Measurements from ENCODE around the gene NAALADL1.

The NAALADL1 gene, protein sequence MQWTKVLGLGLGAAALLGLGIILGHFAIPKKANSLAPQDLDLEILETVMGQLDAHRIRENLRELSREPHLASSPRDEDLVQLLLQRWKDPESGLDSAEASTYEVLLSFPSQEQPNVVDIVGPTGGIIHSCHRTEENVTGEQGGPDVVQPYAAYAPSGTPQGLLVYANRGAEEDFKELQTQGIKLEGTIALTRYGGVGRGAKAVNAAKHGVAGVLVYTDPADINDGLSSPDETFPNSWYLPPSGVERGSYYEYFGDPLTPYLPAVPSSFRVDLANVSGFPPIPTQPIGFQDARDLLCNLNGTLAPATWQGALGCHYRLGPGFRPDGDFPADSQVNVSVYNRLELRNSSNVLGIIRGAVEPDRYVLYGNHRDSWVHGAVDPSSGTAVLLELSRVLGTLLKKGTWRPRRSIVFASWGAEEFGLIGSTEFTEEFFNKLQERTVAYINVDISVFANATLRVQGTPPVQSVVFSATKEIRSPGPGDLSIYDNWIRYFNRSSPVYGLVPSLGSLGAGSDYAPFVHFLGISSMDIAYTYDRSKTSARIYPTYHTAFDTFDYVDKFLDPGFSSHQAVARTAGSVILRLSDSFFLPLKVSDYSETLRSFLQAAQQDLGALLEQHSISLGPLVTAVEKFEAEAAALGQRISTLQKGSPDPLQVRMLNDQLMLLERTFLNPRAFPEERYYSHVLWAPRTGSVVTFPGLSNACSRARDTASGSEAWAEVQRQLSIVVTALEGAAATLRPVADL

GRCh38 chr11:65058419-65059054 lies at the start of gene NAALADL1:
NAALADL1 (minus strand) TSS chr11:65058553; CDS start chr11:65058521, 32 bp downstream.
- DNase-seq: no peak

DNA sequence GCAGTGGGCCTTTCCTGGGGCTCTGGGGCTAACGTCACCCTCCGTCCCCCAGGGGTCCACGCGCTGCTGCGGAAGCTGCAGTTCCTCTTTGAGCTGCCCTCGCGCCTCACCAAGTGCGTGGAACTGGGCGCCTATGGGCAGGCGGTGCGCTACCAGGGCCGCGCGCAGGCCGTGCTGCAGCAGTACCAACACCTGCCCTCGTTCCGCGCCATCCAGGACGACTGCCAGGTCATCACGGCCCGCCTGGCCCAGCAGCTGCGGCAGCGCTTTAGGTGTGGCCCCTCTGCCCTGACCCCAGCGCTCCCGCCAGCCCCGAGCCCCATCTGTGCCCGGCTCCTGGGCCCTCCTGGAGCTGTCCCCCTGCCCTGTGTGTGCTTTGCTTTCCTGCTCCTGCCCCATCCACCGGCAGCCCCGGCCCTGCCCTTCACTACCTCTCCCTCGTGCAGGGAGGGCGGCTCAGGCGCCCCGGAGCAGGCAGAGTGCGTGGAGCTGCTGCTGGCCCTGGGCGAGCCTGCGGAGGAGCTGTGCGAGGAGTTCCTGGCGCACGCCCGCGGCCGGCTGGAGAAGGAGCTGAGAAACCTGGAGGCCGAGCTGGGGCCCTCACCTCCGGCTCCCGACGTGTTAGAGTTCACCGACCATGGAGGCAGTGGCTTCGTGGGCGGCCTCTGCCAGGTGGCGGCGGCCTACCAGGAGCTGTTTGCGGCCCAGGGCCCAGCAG lies 49.6 kb upstream of the NAALADL1 start:
- no peak for DNase-seq

DNA sequence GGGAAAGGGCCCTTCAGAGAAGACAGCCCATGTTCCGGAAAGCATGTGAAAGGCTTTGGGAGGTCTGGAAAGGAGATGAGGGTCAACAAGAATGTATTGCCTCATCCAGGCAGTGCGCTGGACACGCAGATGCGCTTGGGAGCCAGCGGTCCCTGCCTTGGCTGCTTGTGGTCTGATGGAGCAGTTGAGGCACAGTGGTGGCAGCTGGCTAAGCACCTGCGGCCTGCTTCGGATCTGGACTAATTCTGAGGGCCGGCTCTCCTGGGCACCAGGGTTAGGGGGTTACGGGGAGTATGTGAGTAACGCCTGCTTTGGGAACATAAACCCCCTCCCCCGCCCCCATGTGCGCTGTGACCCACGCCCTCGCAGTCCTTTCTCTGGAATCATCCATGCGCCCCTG lies 48.7 kb upstream of the NAALADL1 start:
- DNase-seq: no peak

- DNase-seq: no peak
Observed at GRCh38 chr11:65104628-65105027, 46.3 kb upstream of the NAALADL1 start.

- no peak for DNase-seq
Observed at GRCh38 chr11:65103476-65103875, 45.1 kb upstream of the NAALADL1 start.

GRCh38 chr11:65102142-65103095 lies 44.1 kb upstream of the NAALADL1 start:
- no peak for DNase-seq

DNA sequence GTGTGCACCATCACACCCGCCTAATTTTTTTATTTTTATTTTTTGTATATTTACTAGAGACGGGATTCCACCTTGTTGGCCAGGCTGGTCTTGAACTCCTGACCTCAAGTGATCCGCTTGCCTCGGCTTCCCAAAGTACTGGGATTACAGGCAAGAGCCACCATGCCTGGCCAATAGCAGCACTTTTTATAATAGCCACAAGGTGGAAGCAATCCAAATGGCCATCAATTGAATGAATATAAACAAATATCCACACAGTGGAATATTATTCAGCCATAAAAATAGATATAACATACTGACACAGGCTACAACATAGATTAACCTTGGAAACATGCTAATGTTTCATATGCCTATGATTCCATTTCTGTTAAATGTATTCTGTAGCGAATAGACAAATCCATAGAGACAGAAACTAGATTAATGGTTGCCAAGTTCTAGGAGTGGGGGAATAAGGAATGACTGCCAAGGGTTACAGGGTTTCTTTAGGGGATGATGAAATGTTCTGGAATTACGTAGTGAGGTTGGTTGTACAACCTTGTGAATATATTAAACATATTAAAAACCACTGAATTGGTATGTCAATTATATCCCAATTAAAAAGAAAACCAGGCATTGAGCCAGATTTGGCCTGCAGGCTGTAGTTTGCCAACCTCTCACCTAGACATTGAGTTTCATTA lies 42.5 kb upstream of the NAALADL1 start:
- DNase-seq: peak; percentile 20

DNA sequence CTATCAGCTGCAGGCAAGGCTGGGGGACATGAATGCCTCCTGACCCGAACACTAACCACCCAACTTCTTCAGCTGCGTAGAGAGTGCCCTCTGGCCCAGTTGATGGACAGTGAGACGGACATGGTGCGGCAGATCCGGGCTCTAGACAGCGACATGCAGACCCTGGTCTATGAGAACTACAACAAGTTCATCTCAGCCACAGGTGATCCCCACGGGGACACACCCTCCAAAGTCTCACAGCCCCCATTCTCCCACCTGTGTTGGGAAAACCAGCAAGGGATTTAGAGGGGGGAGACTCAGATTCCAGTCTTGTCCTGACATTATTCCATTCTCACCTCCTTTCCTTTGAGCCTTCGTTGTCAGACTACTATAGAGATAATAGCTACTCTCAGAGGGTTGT lies 38.6 kb upstream of the NAALADL1 start:
- DNase-seq: no peak

DNA sequence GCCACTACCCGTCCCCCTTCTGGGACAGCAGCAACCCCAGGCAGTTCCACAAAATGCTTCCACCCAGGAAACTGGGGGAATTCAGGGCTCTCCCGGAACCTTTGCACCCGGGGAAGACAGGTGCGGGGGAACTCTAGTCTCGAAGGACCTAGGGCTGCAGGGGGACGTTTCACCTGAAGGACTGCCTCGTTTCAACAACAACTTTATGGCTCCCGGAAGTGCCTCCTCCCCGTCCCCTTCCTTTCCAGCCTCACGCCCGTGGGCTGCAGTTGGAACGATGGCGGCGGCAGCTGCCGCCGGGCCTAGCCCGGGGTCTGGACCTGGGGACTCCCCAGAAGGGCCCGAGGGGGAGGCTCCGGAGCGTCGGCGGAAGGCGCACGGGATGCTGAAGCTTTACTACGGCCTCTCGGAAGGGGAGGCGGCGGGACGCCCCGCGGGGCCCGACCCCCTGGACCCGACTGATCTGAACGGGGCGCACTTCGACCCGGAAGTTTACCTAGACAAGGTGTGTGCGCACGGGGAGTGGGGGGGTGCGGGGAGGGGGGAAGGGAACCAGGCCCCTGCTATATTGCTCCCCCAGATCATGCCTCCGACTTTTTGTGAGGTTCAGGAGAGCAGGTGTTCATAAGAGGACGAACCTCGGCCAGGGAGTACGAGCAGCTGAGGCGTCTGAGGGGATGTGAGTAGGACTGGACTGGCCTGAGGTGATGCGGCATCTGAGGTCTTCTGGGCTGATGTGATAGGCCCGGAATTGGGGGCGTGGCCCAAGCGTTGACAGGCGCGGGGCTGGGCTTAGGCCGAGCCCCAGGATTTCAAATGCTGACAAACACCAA lies 37.8 kb upstream of the NAALADL1 start, which contains the start of gene VPS51:
VPS51 (plus strand) TSS at position 241 of the 833 bp plus-strand sequence; CDS start at position 278, 37 bp downstream.
- peak; percentile 98 for DNase-seq

- DNase-seq: no peak
Observed at GRCh38 chr11:65095427-65095826, 37.1 kb upstream of the NAALADL1 start.

DNA sequence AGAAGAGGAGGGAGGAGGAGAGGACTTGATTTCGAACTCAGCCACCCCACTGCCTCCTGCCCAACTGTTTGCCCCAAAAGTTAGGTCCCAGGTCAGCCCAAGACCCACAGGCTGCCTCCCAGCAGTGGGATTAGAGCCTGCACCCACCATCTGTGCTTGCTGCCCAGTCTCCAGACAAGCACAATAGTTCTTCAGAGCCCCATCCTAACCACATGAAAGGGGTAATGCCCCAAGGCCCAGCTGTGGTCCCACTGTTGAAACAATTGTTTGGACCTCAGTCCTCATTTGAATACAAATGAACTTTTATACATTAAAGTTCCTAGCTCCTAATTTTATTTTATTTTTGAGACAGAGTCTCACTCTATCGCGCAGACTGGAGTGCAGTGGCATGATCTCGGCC lies 32.3 kb upstream of the NAALADL1 start:
- no peak for DNase-seq

DNA sequence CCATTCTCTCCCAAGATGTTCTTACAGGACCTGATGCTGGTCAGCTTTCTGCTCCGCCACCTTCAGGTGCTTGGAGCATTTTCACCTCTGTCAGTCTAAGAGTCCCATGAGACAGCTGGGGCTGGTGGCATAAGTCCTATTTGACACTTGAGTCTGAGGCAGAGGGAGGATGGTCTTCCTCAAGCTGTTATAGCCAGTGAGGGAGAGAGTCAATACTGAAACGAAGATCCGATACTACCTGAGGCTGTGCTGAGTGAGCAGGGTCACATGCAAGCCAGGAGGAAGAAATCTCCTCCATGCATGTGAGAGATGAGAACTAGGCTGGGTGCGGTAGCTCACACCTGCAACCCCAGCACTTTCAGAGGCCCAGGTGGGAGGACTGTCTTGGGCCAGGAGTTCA lies 31.3 kb upstream of the NAALADL1 start:
- no peak for DNase-seq

GRCh38 chr11:65087827-65088226 lies 29.5 kb upstream of the NAALADL1 start:
- no peak for DNase-seq

DNA sequence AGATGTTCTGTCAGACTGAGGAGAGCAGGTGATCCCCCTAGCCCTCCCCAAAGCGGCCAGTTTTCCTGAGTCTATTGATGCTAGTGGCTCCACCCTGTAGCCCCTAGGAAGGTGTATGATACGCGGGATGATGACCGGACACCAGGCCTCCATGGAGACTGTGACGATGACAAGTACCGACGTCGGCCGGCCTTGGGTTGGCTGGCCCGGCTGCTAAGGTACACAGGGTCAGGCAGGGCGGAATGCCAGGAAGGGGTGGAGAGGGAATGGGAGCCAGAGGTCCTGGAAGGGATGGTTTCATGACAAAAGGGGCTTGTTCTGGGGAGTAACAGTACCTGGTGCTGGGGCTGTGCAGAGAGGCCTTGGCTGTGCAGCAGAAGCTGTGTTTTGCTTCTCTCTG lies 28.9 kb upstream of the NAALADL1 start:
- no peak for DNase-seq

DNA sequence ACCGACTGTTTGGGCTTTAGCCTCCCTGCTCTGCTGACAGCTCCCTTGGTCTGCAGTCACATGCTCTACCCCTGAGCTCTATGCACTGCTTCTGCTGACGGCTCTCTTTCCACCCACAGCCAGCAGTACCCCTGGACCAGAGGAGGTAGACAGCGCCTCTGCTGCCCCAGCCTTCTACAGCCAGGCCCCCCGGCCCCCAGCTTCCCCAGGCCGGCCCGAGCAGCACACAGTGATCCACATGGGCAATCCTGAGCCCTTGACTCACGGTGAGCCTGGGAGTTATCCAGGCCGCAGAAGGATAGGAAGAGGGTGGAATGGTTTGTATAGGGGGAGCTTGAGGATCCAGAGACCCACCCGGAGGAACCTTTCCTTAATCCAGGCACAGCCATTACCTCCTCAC lies 28.5 kb upstream of the NAALADL1 start:
- DNase-seq: no peak

GRCh38 chr11:65085446-65085845 lies 27.1 kb upstream of the NAALADL1 start:
- no peak for DNase-seq

DNA sequence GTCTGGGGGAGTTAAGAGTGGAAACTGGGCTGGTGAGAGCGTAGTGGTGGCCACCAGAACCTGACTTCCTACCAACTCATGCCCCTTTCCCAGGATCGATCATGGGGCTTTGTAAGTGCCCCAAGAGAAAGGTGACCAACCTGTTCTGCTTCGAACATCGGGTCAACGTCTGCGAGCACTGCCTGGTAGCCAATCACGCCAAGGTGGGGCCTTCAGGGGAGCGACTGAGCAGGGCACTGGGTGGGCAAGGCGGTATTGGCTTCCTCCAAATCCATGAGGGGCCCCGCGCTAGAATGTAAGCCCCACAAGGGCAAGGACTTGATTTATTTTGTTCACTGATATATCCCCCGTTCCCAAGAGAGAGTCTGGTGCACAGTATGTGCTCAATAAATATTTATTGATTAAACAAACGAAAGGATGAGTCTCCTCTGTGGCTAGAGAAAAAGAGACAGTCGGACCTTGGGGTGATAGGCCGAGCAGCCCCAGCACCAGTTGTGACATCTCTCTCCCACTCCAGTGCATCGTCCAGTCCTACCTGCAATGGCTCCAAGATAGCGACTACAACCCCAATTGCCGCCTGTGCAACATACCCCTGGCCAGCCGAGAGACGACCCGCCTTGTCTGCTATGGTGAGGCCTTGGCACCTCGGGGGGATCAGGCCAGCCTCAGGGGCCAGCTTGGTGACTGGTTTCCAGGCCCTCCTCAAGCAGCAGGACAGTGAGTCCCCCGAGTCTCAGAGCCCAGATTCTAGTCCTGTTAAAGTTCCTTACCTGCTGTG lies 26.4 kb upstream of the NAALADL1 start:
- DNase-seq: no peak

- DNase-seq: peak; percentile 98
Observed at GRCh38 chr11:65083834-65084597, 25.7 kb upstream of the NAALADL1 start, which contains the start of the genes CDCA5 and ZFPL1. CDCA5 (minus strand) TSS chr11:65084040; CDS start chr11:65083978, 62 bp downstream. ZFPL1 (plus strand) TSS chr11:65084222; CDS start chr11:65084699, 477 bp downstream.
